Endodermal cell (in vitro differentiated cells): ENCODE data around the gene CYP4V2. TPM values are rescaled to one million over a fixed set of nuclear protein-coding genes. Genes with fewer than 3 reads are reported as not detected.

ENCODE experiments used
- DNase-seq: peaks from one replicate; pipeline ENCODE4 v3.0.0-alpha.2; 2017
- H3K27ac ChIP-seq: 2 replicates; pipeline ENCODE4 v1.5.1; 2013; ENCODE audit warnings: mild to moderate bottlenecking, low read depth, low read length, moderate library complexity
- H3K27me3 ChIP-seq: 2 replicates; pipeline ENCODE4 v1.6.1; 2013; ENCODE audit warnings: mild to moderate bottlenecking, low read length, moderate library complexity; ENCODE audit not compliant: insufficient read depth, control insufficient read depth, poor library complexity, severe bottlenecking
- H3K36me3 ChIP-seq: 2 replicates; pipeline ENCODE4 v1.7.0; 2013; ENCODE audit warnings: mild to moderate bottlenecking, low read length, moderate library complexity; ENCODE audit not compliant: control insufficient read depth, insufficient read depth
- H3K4me1 ChIP-seq: one replicate; pipeline ENCODE4 v1.7.0; 2013; ENCODE audit warnings: low read length; ENCODE audit not compliant: control insufficient read depth, insufficient read depth
- H3K4me3 ChIP-seq: 2 replicates; pipeline ENCODE4 v1.5.1; 2013; ENCODE audit warnings: mild to moderate bottlenecking, low read length, moderate library complexity
- H3K9ac ChIP-seq: 2 replicates; pipeline ENCODE4 v1.6.1; 2013; ENCODE audit warnings: mild to moderate bottlenecking, low read length, moderate library complexity; ENCODE audit not compliant: poor library complexity, severe bottlenecking; ENCODE audit errors: extremely low read depth
- H3K9me3 ChIP-seq: 2 replicates; pipeline ENCODE4 v1.6.1; 2013; ENCODE audit warnings: mild to moderate bottlenecking, low read length, moderate library complexity; ENCODE audit not compliant: control insufficient read depth
- H3K27ac Mint-ChIP-seq: 2 replicates; pipeline ENCODE4 v1.8.0; 2020; ENCODE audit warnings: mixed read lengths
- H3K27me3 Mint-ChIP-seq: 2 replicates; pipeline ENCODE4 v1.8.0; 2021; ENCODE audit warnings: mild to moderate bottlenecking, mixed read lengths; ENCODE audit not compliant: insufficient read depth
- H3K36me3 Mint-ChIP-seq: 2 replicates; pipeline ENCODE4 v1.8.0; 2020; ENCODE audit warnings: low read depth, mixed read lengths
- H3K4me1 Mint-ChIP-seq: 2 replicates; pipeline ENCODE4 v1.8.0; 2020; ENCODE audit warnings: mixed read lengths
- H3K4me3 Mint-ChIP-seq: 2 replicates; pipeline ENCODE4 v1.8.0; 2020; ENCODE audit warnings: mild to moderate bottlenecking, moderate library complexity, mixed read lengths
- H3K9me3 Mint-ChIP-seq: 2 replicates; pipeline ENCODE4 v1.8.0; 2020; ENCODE audit warnings: mild to moderate bottlenecking, mixed read lengths
- WGBS, 2 experiments: methylation state at CpG; one replicate each; pipeline versions ENCODE4 v1.1.5 to v1.1.7; 2013; ENCODE audit warnings: missing lambda C conversion rate in 2 of 2, mixed read lengths in 1 of 2; ENCODE audit not compliant: insufficient coverage in 1 of 2, insufficient read length in 1 of 2; 5-methylcytosine and 5-hydroxymethylcytosine counted together
- total RNA-seq, 2 donors: library from RNA; stranded (reverse); fragmentation: NEBNext Ultra II Directional in 1 of 2; extraction: Animal tissue kit (Norgen Biotek cat#: 25700) in 1 of 2; gene quantifications; 2 replicates in 1 of 2; 3 replicates in 1 of 2; pipeline ENCODE4 v1.2.1, GENCODE V29; 2021
- TF ChIP-seq, protein P1 (sequence below): fragments of 200-600 bp; sonication (generic); conservative IDR thresholded peaks from 2 replicates; pipeline ENCODE4 v1.5.0; 2021; ENCODE audit warnings: antibody characterized with exemption, mild to moderate bottlenecking

Gene CYP4V2
- total RNA-seq, 2 donors from 2014 or later = 2.0 to 2.1 TPM

GRCh38 chr4:186227744-186228513, 36.6 kb downstream of the CYP4V2 start:
- H3K36me3 ChIP-seq = no peaks in the 10 kb centered on the region
- no peaks in the 10 kb centered on the region for H3K27me3 ChIP-seq
- H3K9me3 Mint-ChIP-seq = peaks cover 34% of the 10 kb centered on the region
- H3K27me3 Mint-ChIP-seq = no peaks in the 10 kb centered on the region
- H3K9me3 ChIP-seq = peaks cover 26% of the 10 kb centered on the region
- H3K36me3 Mint-ChIP-seq = peaks cover 11% of the 10 kb centered on the region
- H3K27ac Mint-ChIP-seq = no peak overlapping the region
- H3K4me1 ChIP-seq = no peaks in the 10 kb centered on the region
- no peak overlapping the region for H3K4me3 ChIP-seq
- no peak overlapping the region for H3K9ac ChIP-seq
- DNase-seq = no peak
- H3K27ac ChIP-seq = no peak overlapping the region
- WGBS, 2 experiments = 63 to 66% methylated on average over 2 of the region's 2 CpGs
- H3K4me3 Mint-ChIP-seq = no peak overlapping the region
- H3K4me1 Mint-ChIP-seq = no peaks in the 10 kb centered on the region
- TF ChIP-seq, protein P1, sequence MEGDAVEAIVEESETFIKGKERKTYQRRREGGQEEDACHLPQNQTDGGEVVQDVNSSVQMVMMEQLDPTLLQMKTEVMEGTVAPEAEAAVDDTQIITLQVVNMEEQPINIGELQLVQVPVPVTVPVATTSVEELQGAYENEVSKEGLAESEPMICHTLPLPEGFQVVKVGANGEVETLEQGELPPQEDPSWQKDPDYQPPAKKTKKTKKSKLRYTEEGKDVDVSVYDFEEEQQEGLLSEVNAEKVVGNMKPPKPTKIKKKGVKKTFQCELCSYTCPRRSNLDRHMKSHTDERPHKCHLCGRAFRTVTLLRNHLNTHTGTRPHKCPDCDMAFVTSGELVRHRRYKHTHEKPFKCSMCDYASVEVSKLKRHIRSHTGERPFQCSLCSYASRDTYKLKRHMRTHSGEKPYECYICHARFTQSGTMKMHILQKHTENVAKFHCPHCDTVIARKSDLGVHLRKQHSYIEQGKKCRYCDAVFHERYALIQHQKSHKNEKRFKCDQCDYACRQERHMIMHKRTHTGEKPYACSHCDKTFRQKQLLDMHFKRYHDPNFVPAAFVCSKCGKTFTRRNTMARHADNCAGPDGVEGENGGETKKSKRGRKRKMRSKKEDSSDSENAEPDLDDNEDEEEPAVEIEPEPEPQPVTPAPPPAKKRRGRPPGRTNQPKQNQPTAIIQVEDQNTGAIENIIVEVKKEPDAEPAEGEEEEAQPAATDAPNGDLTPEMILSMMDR = no peak

DNA sequence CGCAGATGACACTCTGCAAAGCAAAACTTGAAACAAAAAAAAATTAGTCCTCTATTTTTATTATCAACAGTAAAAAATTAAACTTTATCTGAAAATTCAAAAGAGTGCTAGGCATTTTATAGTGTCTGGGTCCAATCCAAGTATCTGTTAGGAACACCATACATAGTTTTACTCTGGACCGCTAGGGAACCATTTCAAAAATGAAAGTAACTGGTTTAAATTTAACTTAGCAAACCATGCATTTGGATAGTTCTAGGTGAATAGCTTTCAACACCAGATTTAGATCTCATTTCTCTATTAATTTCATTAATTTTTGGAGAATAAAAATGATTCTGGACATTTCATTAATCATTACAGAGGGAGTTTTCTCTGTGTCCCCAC, 37.1 kb downstream of the CYP4V2 start:
- TF ChIP-seq, protein P1 = no peak
- peaks cover 28% of the 10 kb centered on the region for H3K9me3 Mint-ChIP-seq
- no peaks in the 10 kb centered on the region for H3K27me3 Mint-ChIP-seq
- no peak overlapping the region for H3K27ac Mint-ChIP-seq
- peaks cover 26% of the 10 kb centered on the region for H3K9me3 ChIP-seq
- H3K27ac ChIP-seq = no peak overlapping the region
- no peaks in the 10 kb centered on the region for H3K4me1 Mint-ChIP-seq
- DNase-seq = no peak
- H3K9ac ChIP-seq = no peak overlapping the region
- no peaks in the 10 kb centered on the region for H3K36me3 ChIP-seq
- H3K4me3 Mint-ChIP-seq = no peak overlapping the region
- H3K4me3 ChIP-seq = no peak overlapping the region
- WGBS, 2 experiments = 95% methylated on average over 2 of the region's 2 CpGs; no CpG with 5 or more reads in 1 of the 2 experiments
- H3K36me3 Mint-ChIP-seq = peaks cover 5% of the 10 kb centered on the region
- no peaks in the 10 kb centered on the region for H3K27me3 ChIP-seq
- H3K4me1 ChIP-seq = no peaks in the 10 kb centered on the region

DNA sequence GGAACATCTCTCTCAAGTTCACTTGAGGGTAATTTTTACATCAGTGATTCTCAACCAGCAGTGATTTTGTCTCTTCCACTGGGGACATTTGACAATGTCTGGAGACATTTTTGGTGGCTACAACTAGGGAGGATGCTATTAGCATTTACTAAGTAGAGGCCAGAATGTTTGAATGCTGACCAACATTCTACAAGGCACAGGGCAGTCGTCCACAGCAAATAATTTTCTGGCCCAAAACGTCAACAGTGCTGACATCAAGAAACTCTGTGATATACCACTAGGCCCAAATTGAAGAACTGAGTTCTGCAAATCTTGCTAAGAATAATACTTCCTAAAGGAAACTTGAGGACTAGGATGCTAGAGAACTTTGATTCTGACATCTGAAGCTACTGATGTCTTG, 43.0 kb downstream of the CYP4V2 start:
- H3K27me3 Mint-ChIP-seq = no peaks in the 10 kb centered on the region
- peaks cover 1% of the 10 kb centered on the region for H3K9me3 Mint-ChIP-seq
- TF ChIP-seq, protein P1 = no peak
- 81 to 100% methylated on average over 1 to 2 of the region's 2 CpGs for WGBS, 2 experiments
- no peaks in the 10 kb centered on the region for H3K4me1 Mint-ChIP-seq
- Histone ChIP-seq H3K9me3 (no peaks in the 10 kb centered on the region), H3K36me3 (no peaks in the 10 kb centered on the region), H3K27me3 (no peaks in the 10 kb centered on the region), H3K9ac (no peak overlapping the region), H3K27ac (no peak overlapping the region), H3K4me1 (no peaks in the 10 kb centered on the region), H3K4me3 (no peak overlapping the region)
- no peaks in the 10 kb centered on the region for H3K36me3 Mint-ChIP-seq
- no peak for DNase-seq
- H3K4me3 Mint-ChIP-seq = no peak overlapping the region
- no peak overlapping the region for H3K27ac Mint-ChIP-seq
